Fibroblast of lung (primary cell): Measurements from ENCODE around the gene BDP1. TPM values are rescaled to one million over a fixed set of nuclear protein-coding genes. Genes with fewer than 3 reads are reported as not detected.

Experiments used
- DNase-seq, 2 donors: peaks; one replicate each; pipeline versions ENCODE4 v3.0.0 to v3.0.0-alpha.2; 2010; ENCODE audit warnings: low read depth in 2 of 2
- H2AFZ ChIP-seq: 2 replicates; pipeline ENCODE4 v1.5.1; 2012; ENCODE audit warnings: low read length, control low read depth, inconsistent platforms
- H3K27ac ChIP-seq: 2 replicates; pipeline ENCODE4 v1.5.1; 2011; ENCODE audit warnings: low read length, control low read depth; ENCODE audit not compliant: insufficient read depth
- H3K27me3 ChIP-seq: 2 replicates; pipeline ENCODE4 v1.5.1; 2011; ENCODE audit warnings: mild to moderate bottlenecking, low read length; ENCODE audit not compliant: control insufficient read depth, insufficient read depth
- H3K36me3 ChIP-seq: 2 replicates; pipeline ENCODE4 v1.5.1; 2011; ENCODE audit warnings: low read length; ENCODE audit not compliant: control insufficient read depth, insufficient read depth
- H3K4me1 ChIP-seq: 2 replicates; pipeline ENCODE4 v1.5.1; 2011; ENCODE audit warnings: low read length; ENCODE audit not compliant: control insufficient read depth, insufficient read depth; ENCODE audit errors: extremely low read depth
- H3K4me2 ChIP-seq: 2 replicates; pipeline ENCODE4 v1.5.1; 2011; ENCODE audit warnings: low read length, control low read depth; ENCODE audit not compliant: insufficient read depth; ENCODE audit errors: extremely low read depth
- H3K4me3 ChIP-seq, 4 experiments: fragments of 200-600 bp in 1 of 4; sonication (generic) in 1 of 4; replicated peaks in 1 of 4; 2 replicates each; pipeline ENCODE4 v1.5.1; 2011 to 2016; ENCODE audit warnings: low read length in 4 of 4, low read depth in 3 of 4, mild to moderate bottlenecking in 3 of 4, control low read depth in 2 of 4, inconsistent platforms in 1 of 4, mixed read lengths in 1 of 4; ENCODE audit not compliant: insufficient read depth in 1 of 4; ENCODE audit errors: control extremely low read depth in 1 of 4
- H3K79me2 ChIP-seq: 2 replicates; pipeline ENCODE4 v1.5.1; 2012; ENCODE audit warnings: mild to moderate bottlenecking, low read length, inconsistent platforms; ENCODE audit not compliant: control insufficient read depth, insufficient read depth
- H3K9ac ChIP-seq: 2 replicates; pipeline ENCODE4 v1.5.1; 2011; ENCODE audit warnings: mild to moderate bottlenecking, low read length, control low read depth; ENCODE audit not compliant: insufficient read depth
- H3K9me3 ChIP-seq: 2 replicates; pipeline ENCODE4 v1.5.1; 2012; ENCODE audit warnings: low read depth, low read length; ENCODE audit not compliant: control insufficient read depth, insufficient read depth
- H4K20me1 ChIP-seq: 2 replicates; pipeline ENCODE4 v1.5.1; 2011; ENCODE audit warnings: low read length; ENCODE audit not compliant: control insufficient read depth, insufficient read depth; ENCODE audit errors: extremely low read depth
- EZH2 ChIP-seq: IDR thresholded peaks from 2 replicates; pipeline ENCODE4 v1.5.1; 2012; ENCODE audit warnings: low read length, control low read depth, mild to moderate bottlenecking; ENCODE audit errors: missing control alignments
- polyA plus RNA-seq, 2 donors: library from polyadenylated mRNA; depleted of rRNA in 1 of 2; stranded (reverse) in 1 of 2; unstranded in 1 of 2; fragments of >200 nt; gene quantifications; 2 replicates each; pipeline ENCODE4 v1.2.1, GENCODE V29; 2011 to 2012; ENCODE audit warnings: missing spikeins in 1 of 2
- total RNA-seq: library from RNA; depleted of rRNA; stranded (reverse); fragments of >200 nt; gene quantifications from 2 replicates; pipeline ENCODE4 v1.2.1, GENCODE V29; 2014
- TF ChIP-seq, protein P1 (sequence below), 2 donors: IDR thresholded peaks in 1 of 2; conservative IDR thresholded peaks in 1 of 2; 1 replicate in 1 of 2; 2 replicates in 1 of 2; pipeline ENCODE4 v1.5.1; 2011 to 2012; ENCODE audit warnings: low read length in 2 of 2, control low read depth in 1 of 2, inconsistent platforms in 1 of 2, low read depth in 1 of 2, mild to moderate bottlenecking in 1 of 2

BDP1 gene
- total and polyA plus RNA-seq, 2 donors (not counting 1 experiment from before 2014, with no cell fraction given), result 13.3 to 21.3 TPM

DNA sequence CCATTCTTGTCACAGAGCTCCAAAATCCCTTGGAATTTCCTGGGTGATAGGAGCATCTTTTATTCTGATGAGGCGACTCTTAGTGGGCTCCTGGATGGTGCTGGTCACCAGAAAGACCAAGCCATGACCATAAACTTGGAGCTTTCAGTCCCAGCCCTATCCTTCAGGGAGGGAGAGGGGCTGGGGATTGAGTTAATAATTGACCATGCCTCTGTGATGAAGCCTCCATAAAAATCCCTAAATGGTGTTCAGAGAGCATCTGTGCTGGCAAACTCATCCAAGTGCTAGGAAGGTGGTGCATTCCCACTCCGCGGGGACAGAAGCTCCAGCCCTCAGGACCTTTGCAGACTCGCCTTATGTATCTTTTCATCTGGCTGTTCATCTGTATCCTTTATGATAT, 160.4 kb downstream of the BDP1 start:
- Histone ChIP-seq H3K4me2 (no peak overlapping the region), H3K4me3 (no peak overlapping the region), H3K36me3 (no peaks in the 10 kb centered on the region), H3K9me3 (no peaks in the 10 kb centered on the region), H3K4me1 (no peaks in the 10 kb centered on the region), H2AFZ (no peak overlapping the region), H3K79me2 (no peaks in the 10 kb centered on the region), H3K27ac (no peak overlapping the region), H3K27me3 (no peaks in the 10 kb centered on the region), H4K20me1 (no peaks in the 10 kb centered on the region), H3K9ac (no peak overlapping the region)
- DNase-seq, result no peak
- TF ChIP-seq, protein P1, sequence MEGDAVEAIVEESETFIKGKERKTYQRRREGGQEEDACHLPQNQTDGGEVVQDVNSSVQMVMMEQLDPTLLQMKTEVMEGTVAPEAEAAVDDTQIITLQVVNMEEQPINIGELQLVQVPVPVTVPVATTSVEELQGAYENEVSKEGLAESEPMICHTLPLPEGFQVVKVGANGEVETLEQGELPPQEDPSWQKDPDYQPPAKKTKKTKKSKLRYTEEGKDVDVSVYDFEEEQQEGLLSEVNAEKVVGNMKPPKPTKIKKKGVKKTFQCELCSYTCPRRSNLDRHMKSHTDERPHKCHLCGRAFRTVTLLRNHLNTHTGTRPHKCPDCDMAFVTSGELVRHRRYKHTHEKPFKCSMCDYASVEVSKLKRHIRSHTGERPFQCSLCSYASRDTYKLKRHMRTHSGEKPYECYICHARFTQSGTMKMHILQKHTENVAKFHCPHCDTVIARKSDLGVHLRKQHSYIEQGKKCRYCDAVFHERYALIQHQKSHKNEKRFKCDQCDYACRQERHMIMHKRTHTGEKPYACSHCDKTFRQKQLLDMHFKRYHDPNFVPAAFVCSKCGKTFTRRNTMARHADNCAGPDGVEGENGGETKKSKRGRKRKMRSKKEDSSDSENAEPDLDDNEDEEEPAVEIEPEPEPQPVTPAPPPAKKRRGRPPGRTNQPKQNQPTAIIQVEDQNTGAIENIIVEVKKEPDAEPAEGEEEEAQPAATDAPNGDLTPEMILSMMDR (conservative IDR thresholded peaks at IDR 0.05 in 1 of 2, IDR thresholded peaks at IDR 0.05 in 1 of 2; ENCODE audit: low read depth in 1 of 2, low read length in 2 of 2), result no peak
- no peak for TF ChIP-seq EZH2

Other genes with a start within 250 kb of the BDP1 start
- gene MCCC2, start 131.7 kb downstream of the BDP1 start, total RNA-seq, result 12.6 and 16.2 TPM in 2 replicates
- gene MCCC2, start 131.7 kb downstream of the BDP1 start, polyA plus RNA-seq, result 25.6 and 31.6 TPM in 2 replicates